ENCODE results near the gene FYN.

The FYN gene

DNA sequence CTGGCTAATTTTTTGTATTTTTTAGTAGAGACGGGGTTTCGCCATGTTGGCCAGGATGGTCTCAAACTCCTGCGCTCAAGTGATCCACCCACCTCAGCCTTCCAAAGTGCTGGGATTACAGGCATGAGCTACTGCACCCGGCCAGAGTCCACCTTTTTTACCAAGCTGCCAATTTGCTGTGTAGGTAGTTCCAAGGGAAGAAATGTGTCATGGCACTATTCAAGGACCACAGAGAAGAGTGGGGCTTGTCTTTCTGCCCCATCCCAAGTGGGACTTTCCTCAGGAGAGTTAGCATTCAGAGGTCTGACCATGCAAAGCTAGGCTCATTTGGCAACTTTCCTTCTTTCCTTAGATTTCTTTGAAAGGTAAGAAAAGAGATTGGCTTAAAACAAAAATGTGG lies 155.6 kb downstream of the FYN start:
- no peak for DNase-seq
- intact Hi-C loops (cut with DNase I), result no loop called here

GRCh38 chr6:111716325-111716724 lies 156.9 kb downstream of the FYN start:
- DNase-seq, result no peak
- intact Hi-C loops (cut with DNase I), result no loop called here

DNA sequence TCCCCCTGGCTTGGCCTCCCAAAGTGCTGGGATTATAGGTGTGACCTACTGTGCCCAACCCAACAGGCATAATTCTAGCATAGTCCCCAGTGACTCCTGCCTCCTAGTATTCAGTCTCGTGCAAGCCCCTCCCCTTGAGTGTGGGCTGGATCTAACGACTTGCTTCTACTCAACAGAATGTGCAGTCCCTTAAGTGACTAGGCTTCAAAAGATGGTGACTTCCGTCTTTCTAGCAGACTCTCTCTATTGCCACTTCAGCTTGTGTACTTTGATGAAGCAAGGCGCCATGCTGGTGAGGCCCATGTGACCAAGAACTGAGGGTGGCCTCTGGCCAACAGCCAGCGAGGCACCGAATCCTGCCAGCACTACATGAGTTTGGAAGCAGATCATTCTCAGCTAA lies 157.9 kb downstream of the FYN start:
- peak in 5 of 10 donors; percentile 49 to 89 (median 53) for DNase-seq
- intact Hi-C loops (cut with DNase I), result no loop called here

DNA sequence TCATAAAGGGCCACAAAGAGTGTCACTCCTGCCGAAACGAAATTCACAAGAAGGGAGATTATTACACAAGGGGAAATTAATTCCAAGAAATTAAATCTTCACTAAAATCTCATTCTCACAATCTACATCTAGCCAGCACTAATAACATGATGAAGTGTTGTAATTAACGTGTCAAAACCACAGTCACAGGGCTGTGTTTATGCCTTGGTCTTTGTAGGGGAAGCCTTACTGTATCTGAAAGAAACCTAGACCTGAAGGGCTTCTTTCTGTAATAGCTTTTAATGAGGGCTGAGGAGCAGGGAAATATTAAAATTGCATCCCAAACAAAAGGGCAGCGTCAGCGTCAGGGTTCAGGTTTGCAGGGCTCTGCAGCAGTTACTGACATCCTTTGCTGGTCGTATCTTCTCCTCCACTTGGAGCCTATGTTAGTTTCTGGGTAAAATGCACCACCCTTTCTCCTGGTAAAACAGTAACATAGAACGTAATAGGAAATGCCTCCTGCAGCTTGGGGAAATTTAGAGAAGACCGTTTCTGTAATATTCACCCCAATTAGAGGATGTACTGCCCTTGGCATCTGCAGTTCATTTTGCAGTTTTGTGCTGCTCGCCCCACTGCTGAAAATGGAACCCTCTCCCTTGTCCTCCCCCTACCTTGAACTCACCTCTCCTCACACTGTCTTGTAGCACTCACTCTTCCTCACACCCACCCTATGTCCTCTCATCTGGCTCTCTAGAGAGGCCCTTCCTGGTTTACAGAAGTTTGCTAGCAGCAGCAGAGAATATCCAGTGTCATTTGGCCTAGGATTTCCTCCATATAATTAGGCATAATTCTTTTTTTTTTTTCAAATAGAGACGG lies 158.6 kb downstream of the FYN start:
- DNase-seq, result no peak
- intact Hi-C loops (cut with DNase I), result no loop called here

- intact Hi-C loops (cut with DNase I), result no loop called here
- no peak for DNase-seq
Observed at GRCh38 chr6:111713811-111714210, 159.4 kb downstream of the FYN start.

DNA sequence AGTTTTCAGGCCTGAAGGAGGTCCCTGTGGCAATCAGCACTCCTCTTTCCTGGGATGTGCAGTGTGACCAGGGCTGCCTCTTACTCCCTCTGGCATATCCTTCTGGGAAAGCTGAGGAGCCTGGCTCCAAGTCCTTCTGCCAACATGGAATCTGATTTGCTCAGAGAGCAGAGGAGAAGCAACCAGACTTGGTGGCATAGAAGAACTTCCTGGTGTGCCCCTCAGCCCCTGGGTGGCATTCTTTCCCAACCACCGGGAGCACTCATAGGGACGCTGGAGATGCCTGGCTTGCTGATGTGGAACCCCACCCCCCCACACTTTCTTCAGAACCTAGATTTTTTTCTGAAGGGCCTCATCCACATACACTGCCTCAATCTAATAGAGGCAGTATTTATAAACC lies 160.0 kb downstream of the FYN start:
- intact Hi-C loops (cut with DNase I), result no loop called here
- no peak for DNase-seq

- no peak for DNase-seq
- intact Hi-C loops (cut with DNase I), result loop anchor here (2.0 kb wide), 1 partner anchor 161 kb away; the partner anchor contains the start of gene FYN
Observed at GRCh38 chr6:111711984-111712752, 161.1 kb downstream of the FYN start.

DNA sequence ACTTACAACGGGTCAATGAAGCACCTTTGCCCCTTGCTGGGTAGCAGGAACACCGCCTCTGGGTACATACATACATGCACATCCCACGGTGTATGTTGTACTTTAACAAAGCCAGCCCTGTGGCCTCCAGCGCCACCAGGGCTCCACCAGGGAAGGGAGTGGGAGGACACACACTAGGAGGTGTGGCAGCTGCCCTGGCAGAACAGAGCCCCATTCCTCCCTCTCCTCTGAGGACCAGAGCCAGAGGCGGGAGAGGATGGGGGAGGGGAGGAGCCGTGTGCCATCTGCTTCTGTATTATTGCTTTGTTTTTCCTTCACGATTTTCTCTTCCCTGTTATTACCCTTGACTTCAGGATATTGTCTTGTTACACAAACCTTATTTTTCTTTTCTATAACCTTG lies 161.8 kb downstream of the FYN start:
- DNase-seq, result peak; percentile 36 to 94 (median 60)
- intact Hi-C loops (cut with DNase I), result loop anchor here (2.0 kb wide), 1 partner anchor 161 kb away; the partner anchor contains the start of gene FYN

DNA sequence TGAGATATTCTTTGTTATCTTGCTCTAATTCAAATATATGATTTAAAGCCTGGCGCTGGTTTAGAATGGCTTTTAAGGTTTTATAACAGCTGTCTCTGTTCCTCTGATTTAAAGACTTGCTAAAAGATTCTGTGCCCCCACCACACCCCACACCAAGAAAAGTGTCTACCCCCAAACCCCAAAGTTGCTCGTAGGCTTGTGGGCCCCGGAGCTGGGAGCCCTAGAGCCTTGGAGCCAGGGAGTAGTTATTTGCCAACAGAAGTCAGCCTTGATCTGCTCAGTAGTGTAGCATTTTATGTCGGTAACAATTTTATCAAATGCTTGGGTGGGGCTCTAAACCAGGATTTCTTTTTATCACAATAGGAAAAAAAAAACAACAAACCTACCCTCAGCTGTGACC lies 162.3 kb downstream of the FYN start:
- intact Hi-C loops (cut with DNase I), result loop anchor here (1.0 to 2.0 kb wide), 3 partner anchors 162 to 332 kb away; partner anchors contain the start of gene FYN
- no peak for DNase-seq

- intact Hi-C loops (cut with DNase I), result loop anchor here (1.0 to 2.0 kb wide), 3 partner anchors 162 to 333 kb away; partner anchors contain the start of gene FYN
- no peak for DNase-seq
Observed at GRCh38 chr6:111710439-111710838, 162.8 kb downstream of the FYN start.

GRCh38 chr6:111709615-111710398 lies 163.4 kb downstream of the FYN start:
- peak in 9 of 10 donors; percentile 28 to 89 (median 62) for DNase-seq
- intact Hi-C loops (cut with DNase I), result loop anchor here (1.0 to 2.0 kb wide), 3 partner anchors 163 to 333 kb away; partner anchors contain the start of gene FYN

DNA sequence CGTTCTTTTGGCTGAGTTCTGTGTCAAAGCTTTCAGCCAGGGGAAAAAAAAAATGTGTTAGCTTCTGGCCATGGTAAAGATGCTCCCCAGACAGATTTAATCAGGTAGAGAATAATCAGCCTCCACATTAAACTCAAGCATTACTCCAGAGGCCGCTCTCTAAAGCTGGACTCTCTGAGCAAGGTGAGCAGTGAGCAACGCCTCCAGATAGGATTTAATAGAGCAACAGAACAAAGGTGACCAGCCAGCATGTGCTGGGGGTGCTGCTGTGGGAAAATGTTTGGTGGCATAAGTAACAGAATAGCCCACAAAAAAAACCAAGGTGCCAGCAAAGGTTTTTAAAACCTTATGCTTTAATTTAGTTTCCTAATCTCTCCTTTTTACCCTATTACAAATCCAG lies 164.1 kb downstream of the FYN start:
- intact Hi-C loops (cut with DNase I), result no loop called here
- no peak for DNase-seq

- DNase-seq, result no peak
- intact Hi-C loops (cut with DNase I), result no loop called here
Observed at GRCh38 chr6:111707773-111708172, 165.5 kb downstream of the FYN start.

DNA sequence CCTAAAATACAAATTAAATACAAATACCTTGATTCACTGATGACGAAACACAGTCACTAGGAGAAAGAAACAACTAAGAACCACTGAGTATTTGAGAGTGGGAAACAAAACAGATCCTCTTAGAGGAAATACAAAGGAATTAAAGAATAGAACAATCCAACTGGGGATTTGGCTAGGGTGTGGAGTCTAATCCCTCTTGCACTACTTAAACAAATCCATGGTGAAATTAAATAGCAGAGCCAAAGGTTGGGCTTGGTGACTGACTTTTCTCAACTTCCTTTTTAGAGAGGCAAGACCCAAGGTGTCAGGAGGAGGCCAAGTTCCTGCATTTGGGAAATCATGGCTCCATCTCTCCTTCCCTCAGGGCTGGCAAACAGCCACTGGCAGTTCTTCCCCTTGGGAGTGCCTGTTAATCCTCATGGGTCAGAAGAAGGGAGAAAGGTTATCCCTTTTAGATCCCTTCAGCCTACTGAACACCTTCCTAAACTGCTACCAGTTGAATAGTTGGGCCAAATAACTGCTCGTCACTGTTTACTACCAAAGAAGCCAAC lies 166.3 kb downstream of the FYN start:
- intact Hi-C loops (cut with DNase I), result no loop called here
- DNase-seq, result no peak

DNA sequence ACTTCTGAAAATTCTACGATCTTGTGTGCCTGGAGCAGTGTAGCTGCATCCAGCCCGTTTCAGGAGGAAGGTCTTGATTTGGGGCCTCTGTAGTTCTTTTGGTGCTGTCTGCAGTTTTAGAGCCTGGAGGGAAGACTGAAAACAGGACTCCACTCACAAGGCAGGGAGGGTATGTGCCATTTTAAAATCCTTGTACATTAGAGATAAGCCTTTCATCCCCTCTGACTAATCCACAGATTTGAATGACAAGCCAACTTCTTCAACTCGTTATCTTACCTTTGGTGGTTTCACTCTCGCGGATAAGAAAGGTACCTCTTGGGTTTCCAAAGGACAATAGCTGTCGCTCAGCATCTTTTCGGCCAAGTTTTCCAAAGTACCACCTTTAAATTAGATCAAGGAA lies 169.5 kb downstream of the FYN start:
- intact Hi-C loops (cut with DNase I), result no loop called here
- no peak for DNase-seq

DNA sequence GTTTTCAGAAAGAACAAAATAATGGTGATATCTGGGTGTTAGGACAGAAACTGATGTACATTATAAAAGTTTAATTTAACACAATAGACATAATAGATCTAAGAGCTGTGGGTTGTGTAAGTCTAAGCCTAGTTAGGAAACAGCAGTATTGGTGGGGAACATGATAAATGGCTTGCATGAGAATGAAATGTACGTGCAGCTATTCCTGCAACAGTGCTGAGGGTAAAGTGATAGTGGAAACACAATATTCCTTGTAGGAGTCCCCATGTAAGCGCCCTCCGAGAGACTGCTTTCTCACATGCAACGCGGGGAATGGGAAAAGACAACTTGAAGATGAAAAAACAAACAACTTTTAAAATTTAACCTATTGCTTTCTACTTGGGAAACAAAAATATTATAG lies 171.0 kb downstream of the FYN start:
- intact Hi-C loops (cut with DNase I), result no loop called here
- no peak for DNase-seq

DNA sequence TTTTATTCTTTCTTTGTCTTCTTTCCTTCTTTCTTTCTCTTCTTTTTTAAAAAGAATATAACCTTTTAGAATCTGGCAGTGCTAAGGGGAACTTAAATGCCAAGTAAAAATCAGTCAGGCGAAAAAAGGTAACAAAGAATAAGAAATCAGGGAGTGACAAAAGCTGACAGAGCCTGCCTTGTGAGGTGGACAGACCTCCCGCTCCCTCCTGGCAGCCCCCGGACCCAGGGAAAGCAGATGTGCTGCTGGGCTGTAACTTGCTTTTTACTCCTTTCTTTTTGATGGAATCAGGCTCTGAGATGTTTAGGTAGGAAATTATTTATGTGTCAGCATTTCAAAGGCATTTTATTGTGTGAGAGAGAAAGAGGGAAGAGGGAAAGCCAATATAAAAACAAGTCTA lies 172.1 kb downstream of the FYN start:
- DNase-seq, result no peak
- intact Hi-C loops (cut with DNase I), result no loop called here

GRCh38 chr6:111700135-111700690 lies 173.0 kb downstream of the FYN start:
- intact Hi-C loops (cut with DNase I), result no loop called here
- peak in 1 of 10 donors; percentile 80 for DNase-seq

GRCh38 chr6:111699123-111699522 lies 174.1 kb downstream of the FYN start:
- no peak for DNase-seq
- intact Hi-C loops (cut with DNase I), result no loop called here

GRCh38 chr6:111696814-111697213 lies 176.4 kb downstream of the FYN start:
- intact Hi-C loops (cut with DNase I), result no loop called here
- no peak for DNase-seq

Measured in posterior cingulate gyrus (tissue), 11 donors.